ENCODE results near the gene LTBP3.

Gene LTBP3

GRCh38 chr11:65579291-65579690, 21.1 kb upstream of the LTBP3 start:
- Histone ChIP-seq H3K4me1 (ENCODE audit: control insufficient read depth in 1 of 2, insufficient read depth in 2 of 2, low read length in 2 of 2) (peaks cover 16 to 22% of the 10 kb centered on the region in 2 experiments), H2BK120ac (ENCODE audit: insufficient read depth, low read length, poor library complexity) (no peak overlapping the region), H3K4me3 (ENCODE audit: low read depth, low read length) (no peak overlapping the region), H4K91ac (ENCODE audit: low read depth, low read length) (no peak overlapping the region), H3K9me3 (ENCODE audit: insufficient read depth, low read depth, low read length) (no peaks in the 10 kb centered on the region), H3K9ac (ENCODE audit: low read length) (no peak overlapping the region), H3K27ac (ENCODE audit: low read depth, low read length) (no peak overlapping the region), H3K23ac (ENCODE audit: low read length) (no peak overlapping the region), H3K4ac (ENCODE audit: low read depth, low read length) (no peak overlapping the region), H3K36me3 (ENCODE audit: control insufficient read depth in 1 of 2, insufficient read depth in 2 of 2, low read length in 2 of 2) (peaks cover 20 to 25% of the 10 kb centered on the region in 2 experiments), H3K14ac (ENCODE audit: low read length) (no peak overlapping the region), H3K18ac (ENCODE audit: low read length) (no peak overlapping the region), H2AFZ (ENCODE audit: insufficient read depth, low read length, poor library complexity) (no peak overlapping the region), H2AK5ac (ENCODE audit: low read length) (no peak overlapping the region), H2BK12ac (ENCODE audit: low read length) (no peak overlapping the region), H2BK5ac (ENCODE audit: low read depth, low read length, poor library complexity) (no peak overlapping the region), H3K4me2 (ENCODE audit: low read length) (no peak overlapping the region), H3K27me3 (ENCODE audit: insufficient read depth, low read length) (no peaks in the 10 kb centered on the region), H3K79me2 (ENCODE audit: control insufficient read depth, insufficient read depth, low read length, poor library complexity) (peaks cover 7% of the 10 kb centered on the region), H4K8ac (ENCODE audit: low read depth, low read length) (no peak overlapping the region), H4K12ac (ENCODE audit: low read depth, low read length) (no peak overlapping the region), H3K79me1 (ENCODE audit: low read length) (peaks cover 11% of the 10 kb centered on the region)
- DNase-seq: peak in 1 of 2 donors; percentile 32
- WGBS (ENCODE audit: extremely low coverage, insufficient coverage, insufficient read length): no CpG with 5 or more reads among the region's 4 CpGs

- H2AFZ ChIP-seq (ENCODE audit: insufficient read depth, low read length, poor library complexity): no peak overlapping the region
- H3K23ac ChIP-seq (ENCODE audit: low read length): no peak overlapping the region
- no peak overlapping the region for H4K8ac ChIP-seq (ENCODE audit: low read depth, low read length)
- no peak overlapping the region for H3K4ac ChIP-seq (ENCODE audit: low read depth, low read length)
- H2AK5ac ChIP-seq (ENCODE audit: low read length): no peak overlapping the region
- peaks cover 20 to 28% of the 10 kb centered on the region in 2 experiments for H3K36me3 ChIP-seq (ENCODE audit: control insufficient read depth in 1 of 2, insufficient read depth in 2 of 2, low read length in 2 of 2)
- H4K12ac ChIP-seq (ENCODE audit: low read depth, low read length): no peak overlapping the region
- H2BK12ac ChIP-seq (ENCODE audit: low read length): no peak overlapping the region
- no peak overlapping the region for H3K14ac ChIP-seq (ENCODE audit: low read length)
- H3K4me2 ChIP-seq (ENCODE audit: low read length): no peak overlapping the region
- no peaks in the 10 kb centered on the region for H3K27me3 ChIP-seq (ENCODE audit: insufficient read depth, low read length)
- no peak overlapping the region for H3K18ac ChIP-seq (ENCODE audit: low read length)
- no peak overlapping the region for H4K91ac ChIP-seq (ENCODE audit: low read depth, low read length)
- no peaks in the 10 kb centered on the region for H3K9me3 ChIP-seq (ENCODE audit: insufficient read depth, low read depth, low read length)
- WGBS (ENCODE audit: extremely low coverage, insufficient coverage, insufficient read length): no CpG with 5 or more reads among the region's 3 CpGs
- H3K79me1 ChIP-seq (ENCODE audit: low read length): peaks cover 12% of the 10 kb centered on the region
- H3K4me3 ChIP-seq (ENCODE audit: low read depth, low read length): no peak overlapping the region
- H3K9ac ChIP-seq (ENCODE audit: low read length): no peak overlapping the region
- no peak overlapping the region for H2BK5ac ChIP-seq (ENCODE audit: low read depth, low read length, poor library complexity)
- H3K4me1 ChIP-seq (ENCODE audit: control insufficient read depth in 1 of 2, insufficient read depth in 2 of 2, low read length in 2 of 2): peaks cover 17 to 25% of the 10 kb centered on the region in 2 experiments
- H2BK120ac ChIP-seq (ENCODE audit: insufficient read depth, low read length, poor library complexity): no peak overlapping the region
- H3K27ac ChIP-seq (ENCODE audit: low read depth, low read length): no peak overlapping the region
- peaks cover 7% of the 10 kb centered on the region for H3K79me2 ChIP-seq (ENCODE audit: control insufficient read depth, insufficient read depth, low read length, poor library complexity)
- DNase-seq: no peak
Observed at GRCh38 chr11:65578667-65579066, 20.5 kb upstream of the LTBP3 start.

GRCh38 chr11:65578134-65578533, 20.0 kb upstream of the LTBP3 start:
- Histone ChIP-seq H2BK12ac (ENCODE audit: low read length) (no peak overlapping the region), H4K91ac (ENCODE audit: low read depth, low read length) (no peak overlapping the region), H2AFZ (ENCODE audit: insufficient read depth, low read length, poor library complexity) (no peak overlapping the region), H3K4me2 (ENCODE audit: low read length) (no peak overlapping the region), H3K14ac (ENCODE audit: low read length) (no peak overlapping the region), H4K12ac (ENCODE audit: low read depth, low read length) (no peak overlapping the region), H3K36me3 (ENCODE audit: control insufficient read depth in 1 of 2, insufficient read depth in 2 of 2, low read length in 2 of 2) (peaks cover 25 to 31% of the 10 kb centered on the region in 2 experiments), H2BK5ac (ENCODE audit: low read depth, low read length, poor library complexity) (no peak overlapping the region), H3K27me3 (ENCODE audit: insufficient read depth, low read length) (no peaks in the 10 kb centered on the region), H3K4me1 (ENCODE audit: control insufficient read depth in 1 of 2, insufficient read depth in 2 of 2, low read length in 2 of 2) (peaks cover 23 to 30% of the 10 kb centered on the region in 2 experiments), H3K4me3 (ENCODE audit: low read depth, low read length) (no peak overlapping the region), H3K18ac (ENCODE audit: low read length) (no peak overlapping the region), H3K23ac (ENCODE audit: low read length) (no peak overlapping the region), H4K8ac (ENCODE audit: low read depth, low read length) (no peak overlapping the region), H3K9me3 (ENCODE audit: insufficient read depth, low read depth, low read length) (no peaks in the 10 kb centered on the region), H2BK120ac (ENCODE audit: insufficient read depth, low read length, poor library complexity) (no peak overlapping the region), H3K79me1 (ENCODE audit: low read length) (peaks cover 12% of the 10 kb centered on the region), H3K27ac (ENCODE audit: low read depth, low read length) (no peak overlapping the region), H2AK5ac (ENCODE audit: low read length) (no peak overlapping the region), H3K79me2 (ENCODE audit: control insufficient read depth, insufficient read depth, low read length, poor library complexity) (peaks cover 7% of the 10 kb centered on the region), H3K9ac (ENCODE audit: low read length) (no peak overlapping the region), H3K4ac (ENCODE audit: low read depth, low read length) (no peak overlapping the region)
- no CpG with 5 or more reads among the region's 7 CpGs for WGBS (ENCODE audit: extremely low coverage, insufficient coverage, insufficient read length)
- no peak for DNase-seq

- Histone ChIP-seq H4K12ac (ENCODE audit: low read depth, low read length) (no peak overlapping the region), H3K18ac (ENCODE audit: low read length) (no peak overlapping the region), H3K4me2 (ENCODE audit: low read length) (no peak overlapping the region), H3K4me3 (ENCODE audit: low read depth, low read length) (no peak overlapping the region), H3K14ac (ENCODE audit: low read length) (no peak overlapping the region), H2BK120ac (ENCODE audit: insufficient read depth, low read length, poor library complexity) (no peak overlapping the region), H4K8ac (ENCODE audit: low read depth, low read length) (no peak overlapping the region), H3K4me1 (ENCODE audit: control insufficient read depth in 1 of 2, insufficient read depth in 2 of 2, low read length in 2 of 2) (peaks cover 24 to 31% of the 10 kb centered on the region in 2 experiments), H3K36me3 (ENCODE audit: control insufficient read depth in 1 of 2, insufficient read depth in 2 of 2, low read length in 2 of 2) (peaks cover 25 to 31% of the 10 kb centered on the region in 2 experiments), H3K27ac (ENCODE audit: low read depth, low read length) (no peak overlapping the region), H2AFZ (ENCODE audit: insufficient read depth, low read length, poor library complexity) (no peak overlapping the region), H2BK5ac (ENCODE audit: low read depth, low read length, poor library complexity) (no peak overlapping the region), H4K91ac (ENCODE audit: low read depth, low read length) (no peak overlapping the region), H3K27me3 (ENCODE audit: insufficient read depth, low read length) (no peaks in the 10 kb centered on the region), H3K79me2 (ENCODE audit: control insufficient read depth, insufficient read depth, low read length, poor library complexity) (peaks cover 7% of the 10 kb centered on the region), H2BK12ac (ENCODE audit: low read length) (no peak overlapping the region), H2AK5ac (ENCODE audit: low read length) (no peak overlapping the region), H3K79me1 (ENCODE audit: low read length) (peaks cover 12% of the 10 kb centered on the region), H3K23ac (ENCODE audit: low read length) (no peak overlapping the region), H3K9ac (ENCODE audit: low read length) (no peak overlapping the region), H3K4ac (ENCODE audit: low read depth, low read length) (no peak overlapping the region), H3K9me3 (ENCODE audit: insufficient read depth, low read depth, low read length) (no peaks in the 10 kb centered on the region)
- no peak for DNase-seq
- no CpG with 5 or more reads among the region's 8 CpGs for WGBS (ENCODE audit: extremely low coverage, insufficient coverage, insufficient read length)
Observed at GRCh38 chr11:65577756-65578109, 19.6 kb upstream of the LTBP3 start.

Data from trophoblast cell (in vitro differentiated cells and primary cell).